IMR-90 (cell line): ENCODE results near the gene PRKAR2A.

Experiments used
- CHD1 ChIP-seq: IDR thresholded peaks from 2 replicates; pipeline ENCODE4 v1.6.1; 2012; ENCODE audit warnings: low read depth, low read length, improper control_type of control experiment
- ELK1 ChIP-seq: fragments of 150-350 bp; IDR thresholded peaks from 2 replicates; pipeline ENCODE4 v1.6.1; 2016; ENCODE audit warnings: low read depth, mild to moderate bottlenecking, low read length, moderate library complexity, borderline replicate concordance
- NFE2L2 ChIP-seq: fragments of 150-350 bp; IDR thresholded peaks from 2 replicates; pipeline ENCODE4 v1.6.1; 2016; ENCODE audit warnings: low read depth, mild to moderate bottlenecking, low read length
- POLR2A ChIP-seq: IDR thresholded peaks from 2 replicates; pipeline ENCODE4 v1.6.1; 2012; ENCODE audit warnings: mild to moderate bottlenecking, low read depth, low read length
- RAD21 ChIP-seq: IDR thresholded peaks from 2 replicates; pipeline ENCODE4 v1.6.1; 2012; ENCODE audit warnings: low read length, improper control_type of control experiment
- TF ChIP-seq, protein P1 (sequence below): conservative IDR thresholded peaks from 2 replicates; pipeline ENCODE4 v1.5.1; 2012; ENCODE audit warnings: mild to moderate bottlenecking, low read depth, low read length, improper control_type of control experiment

DNA sequence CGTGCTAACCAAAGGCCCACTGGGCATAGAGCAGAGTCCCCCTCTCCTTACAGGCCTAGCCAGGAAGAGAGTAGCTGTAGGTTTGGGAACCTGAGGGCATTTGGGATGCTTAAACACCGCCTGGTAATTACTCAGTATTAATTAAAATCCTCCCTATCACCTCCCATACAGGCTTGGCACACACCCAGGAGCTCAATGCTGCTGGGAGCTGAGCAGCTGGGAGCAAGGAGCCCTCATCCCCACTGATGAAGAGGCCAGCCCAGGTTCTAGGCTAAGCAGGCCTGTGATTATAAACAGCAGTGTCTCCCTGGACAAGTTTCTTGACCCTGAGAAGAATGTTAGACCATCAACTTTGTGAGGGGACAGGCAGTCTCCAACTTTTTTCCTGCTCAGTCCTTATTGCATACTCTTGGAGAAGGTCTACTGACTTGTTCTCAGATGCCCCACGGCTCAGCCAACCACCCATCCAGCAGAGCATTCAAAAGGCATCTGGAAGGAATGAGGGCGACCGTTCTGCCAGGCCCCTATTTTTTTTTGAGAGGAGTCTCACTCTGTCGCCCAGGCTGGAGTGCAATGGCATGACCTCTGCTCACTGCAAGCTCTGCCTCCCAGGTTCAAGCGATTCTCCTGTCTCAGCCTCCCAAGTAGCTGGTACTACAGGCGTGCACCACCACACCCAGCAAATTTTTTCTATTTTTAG, 1.3 kb upstream of the PRKAR2A start:
- TF ChIP-seq, protein P1, sequence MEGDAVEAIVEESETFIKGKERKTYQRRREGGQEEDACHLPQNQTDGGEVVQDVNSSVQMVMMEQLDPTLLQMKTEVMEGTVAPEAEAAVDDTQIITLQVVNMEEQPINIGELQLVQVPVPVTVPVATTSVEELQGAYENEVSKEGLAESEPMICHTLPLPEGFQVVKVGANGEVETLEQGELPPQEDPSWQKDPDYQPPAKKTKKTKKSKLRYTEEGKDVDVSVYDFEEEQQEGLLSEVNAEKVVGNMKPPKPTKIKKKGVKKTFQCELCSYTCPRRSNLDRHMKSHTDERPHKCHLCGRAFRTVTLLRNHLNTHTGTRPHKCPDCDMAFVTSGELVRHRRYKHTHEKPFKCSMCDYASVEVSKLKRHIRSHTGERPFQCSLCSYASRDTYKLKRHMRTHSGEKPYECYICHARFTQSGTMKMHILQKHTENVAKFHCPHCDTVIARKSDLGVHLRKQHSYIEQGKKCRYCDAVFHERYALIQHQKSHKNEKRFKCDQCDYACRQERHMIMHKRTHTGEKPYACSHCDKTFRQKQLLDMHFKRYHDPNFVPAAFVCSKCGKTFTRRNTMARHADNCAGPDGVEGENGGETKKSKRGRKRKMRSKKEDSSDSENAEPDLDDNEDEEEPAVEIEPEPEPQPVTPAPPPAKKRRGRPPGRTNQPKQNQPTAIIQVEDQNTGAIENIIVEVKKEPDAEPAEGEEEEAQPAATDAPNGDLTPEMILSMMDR, result no peak
- TF ChIP-seq POLR2A (no peak), ELK1 (no peak), CHD1 (no peak), RAD21 (no peak), NFE2L2 (no peak)
